HL-60 (cell line): Measurements from ENCODE around the gene TBC1D30.

Experiments used
- DNase-seq, 2 experiments: peaks; one replicate each; pipeline ENCODE4 v3.0.0-alpha.2; 2010 to 2020; ENCODE audit warnings: low read depth in 1 of 2, low spot score in 1 of 2
- H3K27ac ChIP-seq: fragments of 250-450 bp; sonication (Bioruptor Pico); replicated peaks from 2 replicates; pipeline ENCODE4 v1.5.1; 2020; ENCODE audit warnings: mild to moderate bottlenecking, moderate library complexity
- H3K27me3 ChIP-seq: fragments of 250-450 bp; sonication (Bioruptor Pico); 2 replicates; pipeline ENCODE4 v1.5.1; 2021; ENCODE audit warnings: mild to moderate bottlenecking, moderate library complexity; ENCODE audit not compliant: insufficient read depth, poor library complexity, severe bottlenecking
- H3K4me3 ChIP-seq: replicated peaks from 2 replicates; pipeline ENCODE4 v1.5.1; 2011; ENCODE audit warnings: mild to moderate bottlenecking, control low read depth, low read length; ENCODE audit not compliant: insufficient read depth
- GABPA ChIP-seq: IDR thresholded peaks from 2 replicates; pipeline ENCODE4 v1.6.1; 2012; ENCODE audit warnings: low read depth
- POLR2AphosphoS5 ChIP-seq: IDR thresholded peaks from 2 replicates; pipeline ENCODE4 v1.6.1; 2012; ENCODE audit warnings: low read depth
- SPI1 ChIP-seq: IDR thresholded peaks from 2 replicates; pipeline ENCODE4 v1.6.1; 2012; ENCODE audit warnings: low read depth, mild to moderate bottlenecking, borderline replicate concordance
- TF ChIP-seq, protein P1 (sequence below): IDR thresholded peaks from one replicate; pipeline ENCODE4 v1.5.1; 2011; ENCODE audit warnings: low read length, control low read depth, inconsistent platforms; ENCODE audit not compliant: insufficient read depth
- TF ChIP-seq, protein P2 (sequence below): IDR thresholded peaks from 2 replicates; pipeline ENCODE4 v1.6.1; 2012; ENCODE audit warnings: low read depth; ENCODE audit not compliant: insufficient replicate concordance

Gene TBC1D30

DNA sequence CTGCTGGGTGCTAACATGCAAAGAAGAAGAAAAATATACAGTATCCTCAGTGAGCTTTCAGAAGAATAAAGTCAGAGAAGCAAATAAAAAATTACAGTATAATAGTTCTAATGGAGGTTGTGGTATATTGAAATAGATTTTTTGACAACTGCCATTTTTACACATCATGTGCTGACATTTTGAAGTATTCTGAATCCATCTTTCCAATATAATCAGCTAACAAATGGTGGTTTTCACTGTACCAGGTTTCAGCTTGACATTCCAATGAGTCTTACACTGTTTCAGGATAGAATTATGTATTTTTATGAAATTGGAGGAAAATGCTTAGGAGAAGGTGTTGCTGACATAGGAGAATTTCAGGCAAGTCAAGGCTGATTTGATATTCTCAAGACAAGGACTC, 26.3 kb upstream of the TBC1D30 start:
- Histone ChIP-seq H3K4me3 (no peak overlapping the region), H3K27me3 (peaks cover 3% of the 10 kb centered on the region), H3K27ac (no peak overlapping the region)
- TF ChIP-seq, protein P1, sequence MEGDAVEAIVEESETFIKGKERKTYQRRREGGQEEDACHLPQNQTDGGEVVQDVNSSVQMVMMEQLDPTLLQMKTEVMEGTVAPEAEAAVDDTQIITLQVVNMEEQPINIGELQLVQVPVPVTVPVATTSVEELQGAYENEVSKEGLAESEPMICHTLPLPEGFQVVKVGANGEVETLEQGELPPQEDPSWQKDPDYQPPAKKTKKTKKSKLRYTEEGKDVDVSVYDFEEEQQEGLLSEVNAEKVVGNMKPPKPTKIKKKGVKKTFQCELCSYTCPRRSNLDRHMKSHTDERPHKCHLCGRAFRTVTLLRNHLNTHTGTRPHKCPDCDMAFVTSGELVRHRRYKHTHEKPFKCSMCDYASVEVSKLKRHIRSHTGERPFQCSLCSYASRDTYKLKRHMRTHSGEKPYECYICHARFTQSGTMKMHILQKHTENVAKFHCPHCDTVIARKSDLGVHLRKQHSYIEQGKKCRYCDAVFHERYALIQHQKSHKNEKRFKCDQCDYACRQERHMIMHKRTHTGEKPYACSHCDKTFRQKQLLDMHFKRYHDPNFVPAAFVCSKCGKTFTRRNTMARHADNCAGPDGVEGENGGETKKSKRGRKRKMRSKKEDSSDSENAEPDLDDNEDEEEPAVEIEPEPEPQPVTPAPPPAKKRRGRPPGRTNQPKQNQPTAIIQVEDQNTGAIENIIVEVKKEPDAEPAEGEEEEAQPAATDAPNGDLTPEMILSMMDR, result no peak
- TF ChIP-seq, protein P2, sequence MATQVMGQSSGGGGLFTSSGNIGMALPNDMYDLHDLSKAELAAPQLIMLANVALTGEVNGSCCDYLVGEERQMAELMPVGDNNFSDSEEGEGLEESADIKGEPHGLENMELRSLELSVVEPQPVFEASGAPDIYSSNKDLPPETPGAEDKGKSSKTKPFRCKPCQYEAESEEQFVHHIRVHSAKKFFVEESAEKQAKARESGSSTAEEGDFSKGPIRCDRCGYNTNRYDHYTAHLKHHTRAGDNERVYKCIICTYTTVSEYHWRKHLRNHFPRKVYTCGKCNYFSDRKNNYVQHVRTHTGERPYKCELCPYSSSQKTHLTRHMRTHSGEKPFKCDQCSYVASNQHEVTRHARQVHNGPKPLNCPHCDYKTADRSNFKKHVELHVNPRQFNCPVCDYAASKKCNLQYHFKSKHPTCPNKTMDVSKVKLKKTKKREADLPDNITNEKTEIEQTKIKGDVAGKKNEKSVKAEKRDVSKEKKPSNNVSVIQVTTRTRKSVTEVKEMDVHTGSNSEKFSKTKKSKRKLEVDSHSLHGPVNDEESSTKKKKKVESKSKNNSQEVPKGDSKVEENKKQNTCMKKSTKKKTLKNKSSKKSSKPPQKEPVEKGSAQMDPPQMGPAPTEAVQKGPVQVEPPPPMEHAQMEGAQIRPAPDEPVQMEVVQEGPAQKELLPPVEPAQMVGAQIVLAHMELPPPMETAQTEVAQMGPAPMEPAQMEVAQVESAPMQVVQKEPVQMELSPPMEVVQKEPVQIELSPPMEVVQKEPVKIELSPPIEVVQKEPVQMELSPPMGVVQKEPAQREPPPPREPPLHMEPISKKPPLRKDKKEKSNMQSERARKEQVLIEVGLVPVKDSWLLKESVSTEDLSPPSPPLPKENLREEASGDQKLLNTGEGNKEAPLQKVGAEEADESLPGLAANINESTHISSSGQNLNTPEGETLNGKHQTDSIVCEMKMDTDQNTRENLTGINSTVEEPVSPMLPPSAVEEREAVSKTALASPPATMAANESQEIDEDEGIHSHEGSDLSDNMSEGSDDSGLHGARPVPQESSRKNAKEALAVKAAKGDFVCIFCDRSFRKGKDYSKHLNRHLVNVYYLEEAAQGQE, result no peak
- TF ChIP-seq GABPA, result no peak
- TF ChIP-seq POLR2AphosphoS5, result no peak
- no peak for DNase-seq

DNA sequence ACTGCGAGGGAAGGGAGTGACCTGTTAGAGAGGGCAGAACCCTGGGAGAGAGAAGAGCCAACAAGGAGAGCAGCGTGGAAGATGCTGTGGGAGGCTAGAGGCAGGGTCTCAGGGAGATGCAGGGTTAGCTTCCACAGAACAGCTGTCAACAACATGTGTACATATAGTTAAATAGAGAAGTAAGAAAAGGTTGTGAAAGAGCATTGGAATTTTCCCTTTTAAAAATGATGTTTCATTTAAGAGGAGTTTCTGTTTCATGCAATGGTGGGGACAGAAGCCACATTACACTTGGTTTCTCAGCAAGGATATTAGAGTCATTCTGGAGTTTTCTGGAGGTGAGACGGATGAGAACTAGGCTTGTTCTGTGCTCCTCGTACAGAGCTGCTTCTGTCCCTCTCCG, 23.8 kb upstream of the TBC1D30 start:
- DNase-seq, result no peak
- peaks cover 3% of the 10 kb centered on the region for H3K27me3 ChIP-seq
- TF ChIP-seq, protein P2, result no peak
- TF ChIP-seq POLR2AphosphoS5 (no peak), SPI1 (no peak), GABPA (no peak)
- TF ChIP-seq, protein P1, result no peak
- no peak overlapping the region for H3K27ac ChIP-seq
- H3K4me3 ChIP-seq, result no peak overlapping the region

DNA sequence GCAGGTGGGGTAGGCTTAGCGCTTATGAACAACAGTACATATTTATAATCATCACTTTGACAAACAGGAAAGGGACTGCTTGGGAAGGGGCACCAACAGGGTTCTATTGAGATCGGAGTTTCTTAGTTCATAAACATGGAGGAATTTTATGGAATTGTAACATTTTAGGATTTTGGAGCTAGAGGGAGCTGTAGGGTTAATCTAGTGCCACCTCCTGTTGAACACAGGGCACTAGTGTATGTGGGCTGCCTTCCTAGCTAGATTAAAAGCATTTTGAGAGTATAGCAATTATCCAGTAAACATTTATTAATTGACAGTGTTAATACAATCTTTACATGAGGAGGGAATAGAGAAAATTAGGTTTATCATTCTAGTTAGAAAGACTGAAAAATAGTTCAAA, 23.1 kb upstream of the TBC1D30 start:
- H3K27ac ChIP-seq, result no peak overlapping the region
- H3K4me3 ChIP-seq, result no peak overlapping the region
- no peak for DNase-seq
- TF ChIP-seq, protein P1, result no peak
- TF ChIP-seq GABPA, result no peak
- TF ChIP-seq POLR2AphosphoS5, result no peak
- no peak for TF ChIP-seq SPI1
- TF ChIP-seq, protein P2, result no peak
- H3K27me3 ChIP-seq, result peaks cover 3% of the 10 kb centered on the region
